ENCODE measurements around the gene ING3.
A peak's percentile ranks its signal among the peaks of the same experiment; 100 is the strongest.

The ING3 gene, protein sequence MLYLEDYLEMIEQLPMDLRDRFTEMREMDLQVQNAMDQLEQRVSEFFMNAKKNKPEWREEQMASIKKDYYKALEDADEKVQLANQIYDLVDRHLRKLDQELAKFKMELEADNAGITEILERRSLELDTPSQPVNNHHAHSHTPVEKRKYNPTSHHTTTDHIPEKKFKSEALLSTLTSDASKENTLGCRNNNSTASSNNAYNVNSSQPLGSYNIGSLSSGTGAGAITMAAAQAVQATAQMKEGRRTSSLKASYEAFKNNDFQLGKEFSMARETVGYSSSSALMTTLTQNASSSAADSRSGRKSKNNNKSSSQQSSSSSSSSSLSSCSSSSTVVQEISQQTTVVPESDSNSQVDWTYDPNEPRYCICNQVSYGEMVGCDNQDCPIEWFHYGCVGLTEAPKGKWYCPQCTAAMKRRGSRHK

DNA sequence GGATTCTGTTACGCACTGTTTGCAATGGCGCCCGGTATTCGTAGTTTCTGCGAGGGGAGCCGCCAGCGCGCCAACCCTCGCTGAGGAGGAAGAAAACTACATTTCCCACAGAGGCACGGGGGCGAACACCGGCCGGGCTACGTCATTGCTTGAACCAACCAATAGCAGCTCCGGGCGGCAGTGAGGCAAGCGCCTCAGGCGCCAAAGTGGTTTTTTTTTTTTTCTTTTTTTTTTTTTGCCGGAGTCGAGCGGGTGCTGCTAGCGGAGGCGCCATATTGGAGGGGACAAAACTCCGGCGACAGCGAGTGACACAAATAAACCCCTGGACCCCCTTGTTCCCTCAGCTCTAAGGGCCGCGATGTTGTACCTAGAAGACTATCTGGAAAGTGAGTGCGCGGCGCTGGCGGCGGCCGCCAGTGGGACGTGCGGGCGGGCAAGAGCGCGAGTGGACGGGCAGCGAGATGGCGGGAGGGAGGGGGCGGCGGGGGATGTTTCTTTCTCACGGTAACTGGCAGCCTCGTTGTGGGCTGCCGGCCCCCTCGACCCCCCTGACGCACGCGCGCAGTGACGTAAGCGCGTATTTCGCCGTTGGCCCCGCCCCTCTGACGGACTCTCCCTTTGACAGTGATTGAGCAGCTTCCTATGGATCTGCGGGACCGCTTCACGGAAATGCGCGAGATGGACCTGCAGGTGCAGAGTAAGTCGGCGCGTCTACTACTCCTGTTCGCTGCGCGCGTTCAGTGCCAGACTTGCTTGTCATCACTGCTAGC is at the start of gene ING3:
Gene ING3 (plus strand): TSS at position 239 of the 770 bp plus-strand sequence. CDS start 120 bp downstream, at position 359.
- DNase-seq (ENCODE audit: low spot score): peak; percentile 97

DNA sequence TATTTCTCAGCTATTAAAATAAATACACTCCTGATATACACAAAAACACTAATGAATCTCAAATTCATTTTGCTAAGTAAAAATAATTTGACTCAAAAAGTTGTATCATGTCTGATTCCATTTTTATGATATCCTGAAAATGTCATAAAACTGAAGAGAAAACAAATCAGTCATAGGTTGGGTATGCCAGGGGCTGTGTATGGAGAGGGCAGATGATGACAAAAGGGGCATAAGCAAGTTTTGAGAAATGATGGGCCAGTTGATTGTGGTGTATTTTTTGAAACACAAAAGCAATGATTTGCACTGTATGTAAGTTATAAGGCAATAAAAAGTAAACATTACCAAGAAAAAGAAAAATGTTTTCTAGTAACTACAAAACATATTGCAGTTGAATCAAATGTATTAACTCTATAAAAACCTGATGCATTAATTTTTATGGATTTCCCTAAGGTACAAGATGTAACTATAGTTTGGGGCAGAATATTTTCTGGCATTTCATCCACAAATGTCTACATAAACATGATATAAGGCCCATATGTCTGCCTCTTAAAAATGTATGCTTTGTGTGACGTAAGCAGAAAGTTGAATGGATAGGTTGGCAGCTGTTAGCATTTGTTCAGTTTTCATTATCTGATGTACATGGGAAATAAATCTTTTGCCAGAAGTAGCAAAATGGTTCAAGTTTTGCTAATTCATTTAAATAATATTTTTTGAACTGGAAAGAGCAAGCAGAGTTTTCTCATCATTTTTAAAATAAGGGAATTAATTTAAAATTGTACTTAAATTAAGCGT is 35.1 kb upstream of the ING3 start:
- no peak for DNase-seq (ENCODE audit: low spot score)

DNA sequence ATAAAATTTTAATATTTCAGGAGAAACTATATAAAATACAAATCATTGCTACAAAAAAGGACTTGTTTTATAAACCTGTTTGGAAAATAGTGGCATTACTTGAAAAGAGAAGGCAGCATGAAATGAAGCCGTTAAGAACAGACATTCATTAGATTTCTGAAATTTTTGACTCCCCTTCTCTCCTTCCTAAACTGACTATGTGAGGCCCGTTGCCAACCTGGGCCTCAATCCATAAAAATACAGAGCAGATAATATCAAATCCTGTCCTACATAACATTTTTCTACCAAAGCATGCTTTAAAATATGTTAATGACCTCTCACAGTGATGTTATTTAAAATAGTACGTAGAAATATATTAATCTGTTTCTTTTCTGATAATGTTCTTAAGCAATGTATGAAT is 34.5 kb upstream of the ING3 start:
- no peak for DNase-seq (ENCODE audit: low spot score)

DNA sequence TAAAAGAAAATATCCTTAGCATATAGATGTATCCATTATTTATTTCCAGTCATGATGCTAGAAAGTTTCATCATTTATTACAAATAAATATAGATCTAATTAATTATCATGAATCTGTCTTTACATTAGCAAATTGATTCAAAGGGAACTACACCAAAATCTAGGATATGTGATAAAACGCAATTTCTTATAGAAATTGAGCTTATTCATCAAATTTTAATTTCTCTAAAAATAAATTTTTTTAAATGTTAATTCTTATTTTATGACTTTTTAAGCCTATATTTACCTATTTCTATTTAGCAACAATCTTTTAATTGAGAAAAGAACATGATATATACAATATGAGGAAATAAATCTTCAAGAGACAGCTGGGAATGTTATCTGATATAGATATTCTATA is 34.0 kb upstream of the ING3 start:
- no peak for DNase-seq (ENCODE audit: low spot score)

DNA sequence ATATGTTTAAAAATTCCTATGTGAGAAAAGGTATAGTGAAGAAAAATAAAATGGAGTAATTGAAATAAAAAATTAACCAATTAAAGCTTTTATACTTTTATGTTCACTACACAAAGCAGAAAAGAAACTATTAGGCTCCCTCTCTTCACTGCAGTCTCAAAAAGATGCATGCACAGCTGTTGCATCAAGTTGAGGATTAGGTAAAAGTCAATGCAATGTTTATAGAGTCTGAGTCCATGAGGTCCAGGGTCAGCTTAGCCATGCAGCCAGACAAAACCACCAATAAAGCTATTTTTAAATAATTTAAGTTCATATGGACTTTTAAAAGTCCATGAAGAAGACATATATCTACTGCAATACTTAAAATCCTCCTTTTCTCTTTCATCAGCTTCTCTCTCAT is 31.1 kb upstream of the ING3 start:
- no peak for DNase-seq (ENCODE audit: low spot score)

DNA sequence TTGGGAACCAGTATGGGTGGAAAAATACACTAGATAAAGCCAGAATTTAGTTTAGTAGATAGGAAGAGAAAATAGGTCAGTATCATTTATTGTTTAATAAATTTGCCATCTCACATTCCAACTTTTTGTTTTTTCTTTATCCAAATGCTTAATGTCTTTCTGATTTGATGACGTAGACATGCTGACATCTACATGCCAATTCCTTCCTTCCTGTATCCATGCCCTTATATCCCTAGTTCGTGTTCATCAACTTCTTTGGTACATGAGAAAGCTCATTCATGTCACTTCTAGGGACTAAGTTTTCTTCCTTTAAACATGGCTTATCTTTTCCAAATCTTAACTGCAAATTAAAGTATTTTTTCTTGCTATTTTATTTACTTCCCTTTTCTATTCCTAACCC is 30.5 kb upstream of the ING3 start:
- no peak for DNase-seq (ENCODE audit: low spot score)

DNA sequence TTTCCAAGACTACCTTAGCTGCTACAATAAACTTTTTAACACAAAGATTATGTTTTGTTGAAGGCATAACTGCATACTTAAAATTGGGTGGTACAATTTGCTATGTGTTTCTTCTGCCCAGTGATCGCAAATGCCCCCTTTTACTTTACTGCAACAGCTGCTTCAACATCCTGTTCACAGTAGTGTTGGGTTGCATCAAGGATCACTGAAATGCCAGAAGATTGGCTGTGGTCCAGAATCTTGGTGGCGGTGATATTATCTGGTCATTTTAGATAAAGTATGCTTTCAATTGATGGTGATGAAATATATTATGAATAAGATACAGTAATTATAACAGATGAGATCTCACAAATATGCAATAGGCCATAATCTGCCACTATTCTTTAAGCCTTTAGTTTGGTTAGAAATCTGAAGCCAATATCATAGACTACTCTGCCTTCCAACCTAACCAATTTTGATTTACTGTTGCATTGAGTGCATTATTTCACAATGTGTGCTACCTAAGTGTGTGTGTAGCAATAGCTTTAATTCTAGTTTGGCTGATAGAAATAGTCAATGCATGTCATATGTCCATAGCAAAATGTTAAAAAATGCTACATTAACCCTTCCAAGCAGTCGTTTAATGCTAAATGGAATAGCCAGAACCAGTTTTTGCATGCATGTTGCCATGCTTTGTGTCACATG is 29.8 kb upstream of the ING3 start:
- no peak for DNase-seq (ENCODE audit: low spot score)

DNA sequence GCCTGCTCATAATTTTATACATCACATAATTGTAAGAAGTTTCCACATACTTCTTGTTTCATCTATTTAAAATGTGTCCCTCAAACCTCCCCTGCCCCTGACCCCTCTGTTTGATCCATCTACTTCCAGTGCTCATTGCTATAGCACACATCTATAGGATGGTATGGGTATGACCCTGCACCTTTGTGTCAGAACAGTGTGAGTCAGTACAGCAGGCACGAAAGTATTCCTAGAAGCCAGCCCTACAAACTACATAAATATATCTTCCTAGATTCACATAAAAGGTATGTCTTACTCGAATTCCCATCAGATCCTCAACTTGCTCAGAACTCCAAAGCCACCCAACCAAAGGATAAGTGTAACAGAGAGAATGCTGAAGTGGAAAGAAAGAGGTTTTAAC is 25.7 kb upstream of the ING3 start:
- DNase-seq (ENCODE audit: low spot score): no peak

DNA sequence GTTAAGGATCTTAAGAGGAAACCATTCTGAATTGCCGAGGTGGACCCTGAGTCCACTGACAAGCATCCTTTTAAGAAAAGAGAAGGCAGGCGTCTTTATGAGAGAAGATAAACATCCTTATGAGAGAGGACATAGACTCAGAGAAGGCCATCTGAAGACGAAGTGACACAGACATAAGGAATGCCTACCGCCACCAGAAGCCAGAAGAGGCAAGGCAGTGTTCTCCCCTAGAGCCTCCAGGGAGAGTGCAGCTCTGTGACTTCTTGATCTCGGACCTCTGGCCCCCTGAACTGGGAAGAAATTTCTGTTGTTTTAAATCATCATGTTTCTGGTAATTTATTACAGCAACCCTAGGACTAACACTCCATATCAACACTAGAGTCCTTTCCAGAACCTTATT is 25.2 kb upstream of the ING3 start:
- DNase-seq (ENCODE audit: low spot score): no peak

DNA sequence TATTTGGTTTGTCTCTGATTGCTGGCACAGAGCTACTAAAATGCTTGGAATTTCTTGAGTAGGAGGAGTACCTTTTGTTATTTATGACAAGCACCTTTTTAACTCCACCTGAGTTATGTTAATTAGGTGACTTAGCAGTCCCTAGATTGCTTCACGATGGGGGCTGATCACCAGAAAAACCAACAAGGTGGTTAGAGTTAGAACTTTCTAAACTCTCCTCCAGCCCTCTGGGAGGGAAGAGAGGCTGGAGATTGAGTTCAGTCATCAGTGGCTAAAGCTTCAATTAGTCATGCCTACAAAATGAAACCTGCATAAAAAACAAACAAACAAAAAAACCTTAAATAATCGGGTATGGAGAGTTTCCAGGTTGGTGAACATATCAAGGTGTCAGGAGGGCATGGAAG is 23.6 kb upstream of the ING3 start:
- no peak for DNase-seq (ENCODE audit: low spot score)

DNA sequence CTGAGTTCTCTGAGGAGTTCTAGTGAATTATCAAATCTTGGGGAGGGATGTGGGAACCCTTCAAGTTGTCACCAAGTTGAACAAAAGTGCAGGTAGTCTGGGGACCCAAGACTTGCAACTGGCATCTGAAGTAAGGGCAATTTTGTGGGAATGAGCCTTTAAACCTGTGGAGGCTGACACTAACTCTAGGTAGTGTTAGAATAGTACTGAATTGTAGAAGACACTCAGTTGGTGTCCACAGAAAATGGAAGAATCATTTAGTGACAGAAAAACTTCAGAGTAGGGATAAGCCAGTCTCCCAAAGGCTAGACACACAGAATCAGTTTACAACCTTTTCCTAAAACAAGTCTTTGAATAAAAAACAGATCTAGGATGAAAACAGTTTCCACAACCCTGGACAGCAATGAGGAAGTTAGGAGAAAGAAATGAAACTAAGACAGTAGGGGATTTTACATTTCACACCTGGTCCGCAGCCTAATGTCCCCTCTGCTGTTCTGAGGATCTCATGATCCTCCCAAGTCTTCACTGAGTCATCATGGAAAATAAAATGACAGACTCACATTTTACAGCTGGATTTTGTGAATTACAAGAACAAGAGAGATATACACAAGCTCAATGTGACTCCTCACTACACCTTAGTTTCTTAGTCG is 23.0 kb upstream of the ING3 start:
- no peak for DNase-seq (ENCODE audit: low spot score)

DNA sequence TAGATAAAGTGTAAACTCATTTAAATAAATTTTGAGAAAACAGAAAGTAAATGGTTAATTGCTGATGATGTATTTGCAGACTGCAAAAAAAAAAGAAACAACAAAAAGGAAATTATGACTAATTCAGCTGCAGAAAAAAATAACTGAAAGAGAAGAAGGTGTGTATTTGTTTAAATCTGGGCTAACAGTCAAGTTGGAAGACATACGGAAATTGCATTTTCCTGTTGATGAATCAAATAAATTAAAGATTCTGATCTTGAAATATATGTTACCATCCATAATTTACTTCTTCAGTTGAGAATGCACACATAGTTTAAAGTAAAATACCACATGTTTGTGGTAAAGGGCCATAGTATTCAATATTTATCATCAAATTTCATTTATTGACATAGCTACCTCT is 19.3 kb upstream of the ING3 start:
- no peak for DNase-seq (ENCODE audit: low spot score)

DNA sequence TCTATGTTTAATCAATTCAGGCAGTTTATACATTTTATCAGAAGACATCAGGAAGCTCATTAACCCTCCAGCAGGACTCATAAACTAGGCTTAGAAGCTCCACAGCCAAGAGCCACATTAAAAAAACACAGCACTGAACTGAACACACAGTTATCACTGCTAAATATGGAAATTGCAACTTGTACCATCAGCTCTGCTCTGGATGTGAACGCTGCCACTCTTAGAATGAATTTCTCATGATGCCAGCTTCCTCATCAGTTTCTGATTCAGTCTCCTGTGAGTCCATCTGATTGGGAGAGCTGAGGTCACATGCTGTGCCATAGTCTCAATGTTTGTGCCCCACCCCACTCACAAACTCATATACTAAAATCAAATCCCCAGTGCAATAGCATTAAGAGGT is 17.1 kb upstream of the ING3 start:
- no peak for DNase-seq (ENCODE audit: low spot score)

DNA sequence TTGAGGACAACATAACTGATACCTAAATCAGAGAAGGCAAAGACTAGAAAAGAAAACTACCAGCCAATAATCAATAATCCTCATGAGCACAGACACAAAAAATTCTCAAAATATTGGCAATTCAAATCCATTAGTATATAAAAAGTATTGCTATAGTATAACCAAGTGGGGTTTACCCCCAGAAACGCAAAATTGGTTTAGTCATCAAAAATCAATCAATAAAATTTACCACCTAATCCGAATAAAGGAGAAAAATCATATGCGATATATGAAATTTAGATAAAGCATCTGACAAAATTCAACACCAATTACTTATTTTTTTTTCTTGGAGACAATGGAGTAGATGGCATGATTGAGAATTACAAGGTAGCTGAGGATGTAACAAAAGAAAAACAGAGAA is 11.2 kb upstream of the ING3 start:
- DNase-seq (ENCODE audit: low spot score): no peak

DNA sequence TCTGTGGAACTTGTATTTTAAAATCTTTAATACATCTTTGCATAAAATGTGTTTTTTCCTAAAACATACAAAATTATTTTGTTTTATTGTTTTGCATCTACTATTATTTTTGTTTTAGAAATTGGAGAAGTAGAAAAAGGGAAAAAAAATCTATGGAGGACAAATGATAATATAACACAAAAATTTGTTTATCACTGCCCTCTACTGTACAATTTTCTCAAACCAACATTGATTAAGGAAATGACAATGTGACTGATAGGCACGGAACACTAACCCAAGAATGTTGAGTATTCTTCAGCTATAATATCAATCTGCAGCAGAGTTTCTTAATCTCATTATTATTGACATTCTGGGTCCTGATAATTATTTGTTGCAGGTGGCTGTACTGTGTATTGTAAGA is 9.5 kb upstream of the ING3 start:
- no peak for DNase-seq (ENCODE audit: low spot score)

DNA sequence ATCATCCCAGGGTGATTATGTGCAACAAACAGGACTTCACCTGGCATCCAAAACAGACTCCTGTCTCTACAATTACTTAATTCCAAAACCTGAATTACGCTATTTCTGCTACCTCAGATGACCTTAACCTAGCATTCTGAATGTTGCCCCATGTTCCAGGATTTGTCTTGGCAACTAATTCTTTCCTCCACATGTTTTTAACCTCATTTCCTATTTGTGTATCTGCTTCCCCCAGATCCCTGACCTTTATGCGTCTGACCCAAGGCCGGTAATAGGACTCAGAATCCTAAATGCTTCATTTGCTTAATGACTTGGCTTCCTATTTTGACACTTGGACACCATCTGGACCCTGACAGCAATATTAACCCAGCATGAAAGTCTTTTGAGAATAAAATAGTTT is 8.7 kb upstream of the ING3 start:
- no peak for DNase-seq (ENCODE audit: low spot score)

DNA sequence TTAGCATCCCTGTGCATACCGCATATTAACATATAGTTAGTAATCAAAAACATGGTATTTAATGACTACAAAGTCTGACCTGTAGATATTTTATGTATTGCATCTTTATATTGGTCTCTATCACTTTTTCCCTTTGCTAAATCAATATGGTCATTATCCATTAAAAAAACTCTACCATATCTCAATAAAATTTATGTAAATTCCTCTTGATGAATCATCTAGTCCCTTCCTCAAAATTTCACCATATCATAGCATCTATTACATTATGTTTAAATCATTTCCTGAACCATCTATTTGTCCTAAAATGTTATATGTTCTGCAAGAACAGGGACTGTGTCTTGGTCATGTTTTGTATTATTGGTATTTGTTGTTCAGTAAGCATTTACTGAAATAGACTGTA is 7.7 kb upstream of the ING3 start:
- no peak for DNase-seq (ENCODE audit: low spot score)

DNA sequence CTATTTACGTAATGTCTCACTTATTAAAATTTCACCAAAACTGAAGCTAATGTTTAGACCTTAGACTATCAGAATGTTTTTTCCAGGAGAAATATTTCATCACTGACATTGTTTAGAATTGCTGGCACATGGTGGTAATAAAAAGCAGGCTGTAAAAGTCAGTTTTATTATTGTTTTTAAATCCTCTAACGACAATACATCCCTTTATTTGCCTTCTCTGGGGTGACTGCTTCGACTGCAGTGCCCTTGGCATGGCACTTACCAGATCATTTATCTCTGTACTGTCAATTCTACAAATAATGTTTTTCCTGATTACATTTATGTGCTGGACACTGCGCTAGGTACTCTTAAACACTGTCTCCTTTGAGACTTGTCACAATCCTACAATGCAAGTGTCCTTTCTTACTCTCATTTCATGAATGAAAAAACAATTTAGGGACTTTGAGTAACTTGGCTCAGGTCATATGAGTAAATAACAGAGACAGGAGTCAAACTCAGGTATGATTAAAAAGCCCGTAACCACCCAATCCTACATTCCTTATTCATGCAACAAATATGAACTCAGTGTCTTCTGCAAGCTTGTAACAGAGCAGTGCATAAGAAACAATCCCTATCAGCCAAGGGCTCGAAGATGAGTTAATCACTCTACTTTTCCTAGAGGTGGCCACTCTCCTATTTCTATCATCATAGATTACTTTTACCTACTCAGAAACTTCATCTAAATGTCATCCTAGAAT is 5.6 kb upstream of the ING3 start:
- DNase-seq (ENCODE audit: low spot score): no peak

DNA sequence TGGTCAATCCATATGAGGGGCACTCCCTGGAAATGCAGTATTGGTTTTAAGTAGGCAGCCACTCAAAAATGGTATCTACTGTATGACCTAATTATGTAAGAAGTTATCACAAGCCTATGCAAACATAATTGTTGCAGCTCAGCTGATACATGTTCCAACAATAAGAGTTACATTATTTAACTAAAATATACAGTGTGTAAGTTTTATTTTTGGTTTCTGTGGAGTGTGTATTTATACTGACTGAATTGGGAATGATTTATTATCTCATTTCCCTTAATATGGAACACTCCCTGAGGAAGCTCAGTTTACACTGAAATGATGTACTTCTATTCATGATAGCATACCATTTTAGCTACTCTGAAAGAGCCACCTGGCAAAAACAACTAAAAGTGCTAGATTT is 2.6 kb upstream of the ING3 start:
- DNase-seq (ENCODE audit: low spot score): no peak

DNA sequence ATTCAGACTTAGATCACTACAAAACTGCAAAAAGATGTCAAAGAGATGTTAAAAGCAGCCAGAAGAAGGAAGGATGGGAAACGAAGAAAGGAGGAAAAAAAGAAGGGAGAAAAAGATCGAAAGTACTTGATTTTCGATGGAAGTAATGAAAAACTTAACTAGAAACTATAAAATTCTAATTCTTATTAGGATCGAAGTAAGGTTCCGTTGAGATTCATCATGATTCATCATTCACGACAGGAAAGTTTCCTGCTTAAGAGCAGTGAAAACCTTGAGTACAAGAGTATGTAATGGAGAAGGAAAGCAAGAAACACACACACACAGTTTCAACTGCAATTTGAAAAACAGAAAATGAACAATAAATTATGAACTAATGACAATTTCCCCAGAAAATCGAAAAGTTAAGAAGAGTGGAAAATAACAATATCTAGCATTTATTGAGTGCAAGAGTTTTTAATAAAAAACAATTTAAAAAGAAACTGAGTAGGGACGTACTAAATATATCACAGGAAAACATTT is 1.1 kb upstream of the ING3 start:
- no peak for DNase-seq (ENCODE audit: low spot score)
